ENCODE data around the gene MPG.
"Not testable (repeated sequence)": the region's sequence is repeated elsewhere in the genome, so short reads cannot be mapped to it uniquely, and the experiment has no call there.

Gene MPG

GRCh38 chr16:38941-39892 lies 38.8 kb upstream of the MPG start:
- Histone ChIP-seq H3K4me1 (ENCODE audit: control insufficient read depth in 1 of 2, insufficient read depth in 2 of 2, low read length in 2 of 2) (no peaks in the 10 kb centered on the region), H3K4me3 (ENCODE audit: low read depth in 1 of 2, low read length in 2 of 2) (no peak overlapping the region), H3K27ac (ENCODE audit: low read length) (no peak overlapping the region), H3K9me3 (ENCODE audit: control insufficient read depth in 1 of 2, low read length in 2 of 2) (no peaks in the 10 kb centered on the region), H3K27me3 (ENCODE audit: low read depth, low read length) (no peaks in the 10 kb centered on the region), H3K36me3 (ENCODE audit: control insufficient read depth in 1 of 2, insufficient read depth in 2 of 2, low read length in 2 of 2) (no peaks in the 10 kb centered on the region)

GRCh38 chr16:41439-42068 lies 36.5 kb upstream of the MPG start:
- H3K27ac ChIP-seq (ENCODE audit: low read length) = no peak overlapping the region
- no peaks in the 10 kb centered on the region for H3K9me3 ChIP-seq (ENCODE audit: control insufficient read depth in 1 of 2, low read length in 2 of 2)
- H3K27me3 ChIP-seq (ENCODE audit: low read depth, low read length) = no peaks in the 10 kb centered on the region
- H3K4me1 ChIP-seq (ENCODE audit: control insufficient read depth in 1 of 2, insufficient read depth in 2 of 2, low read length in 2 of 2) = no peaks in the 10 kb centered on the region
- H3K36me3 ChIP-seq (ENCODE audit: control insufficient read depth in 1 of 2, insufficient read depth in 2 of 2, low read length in 2 of 2) = peaks cover 8 to 10% of the 10 kb centered on the region in 2 donors
- H3K4me3 ChIP-seq (ENCODE audit: low read depth in 1 of 2, low read length in 2 of 2) = no peak overlapping the region

GRCh38 chr16:42069-42457 lies 36.0 kb upstream of the MPG start:
- no peaks in the 10 kb centered on the region for H3K9me3 ChIP-seq (ENCODE audit: control insufficient read depth in 1 of 2, low read length in 2 of 2)
- H3K27ac ChIP-seq (ENCODE audit: low read length) = no peak overlapping the region
- H3K36me3 ChIP-seq (ENCODE audit: control insufficient read depth in 1 of 2, insufficient read depth in 2 of 2, low read length in 2 of 2) = peaks cover 10 to 13% of the 10 kb centered on the region in 2 donors
- H3K4me3 ChIP-seq (ENCODE audit: low read depth in 1 of 2, low read length in 2 of 2) = no peak overlapping the region
- H3K27me3 ChIP-seq (ENCODE audit: low read depth, low read length) = no peaks in the 10 kb centered on the region
- no peaks in the 10 kb centered on the region for H3K4me1 ChIP-seq (ENCODE audit: control insufficient read depth in 1 of 2, insufficient read depth in 2 of 2, low read length in 2 of 2)

- Histone ChIP-seq H3K36me3 (ENCODE audit: control insufficient read depth in 1 of 2, insufficient read depth in 2 of 2, low read length in 2 of 2) (peaks cover 12 to 17% of the 10 kb centered on the region in 2 donors), H3K27me3 (ENCODE audit: low read depth, low read length) (no peaks in the 10 kb centered on the region), H3K4me3 (ENCODE audit: low read depth in 1 of 2, low read length in 2 of 2) (no peak overlapping the region), H3K9me3 (ENCODE audit: control insufficient read depth in 1 of 2, low read length in 2 of 2) (no peaks in the 10 kb centered on the region), H3K4me1 (ENCODE audit: control insufficient read depth in 1 of 2, insufficient read depth in 2 of 2, low read length in 2 of 2) (no peaks in the 10 kb centered on the region), H3K27ac (ENCODE audit: low read length) (no peak overlapping the region)
Measured at GRCh38 chr16:42691-43090, 35.3 kb upstream of the MPG start.

- Histone ChIP-seq H3K4me3 (ENCODE audit: low read depth in 1 of 2, low read length in 2 of 2) (no peak overlapping the region), H3K27me3 (ENCODE audit: low read depth, low read length) (no peaks in the 10 kb centered on the region), H3K9me3 (ENCODE audit: control insufficient read depth in 1 of 2, low read length in 2 of 2) (no peaks in the 10 kb centered on the region), H3K4me1 (ENCODE audit: control insufficient read depth in 1 of 2, insufficient read depth in 2 of 2, low read length in 2 of 2) (no peaks in the 10 kb centered on the region), H3K36me3 (ENCODE audit: control insufficient read depth in 1 of 2, insufficient read depth in 2 of 2, low read length in 2 of 2) (peaks cover 12 to 17% of the 10 kb centered on the region in 2 donors), H3K27ac (ENCODE audit: low read length) (no peak overlapping the region)
Measured at GRCh38 chr16:43294-43693, 34.7 kb upstream of the MPG start.

- Histone ChIP-seq H3K36me3 (ENCODE audit: control insufficient read depth in 1 of 2, insufficient read depth in 2 of 2, low read length in 2 of 2) (peaks cover 12 to 17% of the 10 kb centered on the region in 2 donors), H3K4me3 (ENCODE audit: low read depth in 1 of 2, low read length in 2 of 2) (no peak overlapping the region), H3K27me3 (ENCODE audit: low read depth, low read length) (no peaks in the 10 kb centered on the region), H3K4me1 (ENCODE audit: control insufficient read depth in 1 of 2, insufficient read depth in 2 of 2, low read length in 2 of 2) (no peaks in the 10 kb centered on the region), H3K9me3 (ENCODE audit: control insufficient read depth in 1 of 2, low read length in 2 of 2) (no peaks in the 10 kb centered on the region), H3K27ac (ENCODE audit: low read length) (no peak overlapping the region)
Measured at GRCh38 chr16:44655-45054, 33.4 kb upstream of the MPG start.

GRCh38 chr16:45454-45853 lies 32.6 kb upstream of the MPG start:
- H3K4me1 ChIP-seq (ENCODE audit: control insufficient read depth in 1 of 2, insufficient read depth in 2 of 2, low read length in 2 of 2) = no peaks in the 10 kb centered on the region
- H3K27me3 ChIP-seq (ENCODE audit: low read depth, low read length) = no peaks in the 10 kb centered on the region
- peaks cover 12 to 20% of the 10 kb centered on the region in 2 donors for H3K36me3 ChIP-seq (ENCODE audit: control insufficient read depth in 1 of 2, insufficient read depth in 2 of 2, low read length in 2 of 2)
- no peak overlapping the region for H3K4me3 ChIP-seq (ENCODE audit: low read depth in 1 of 2, low read length in 2 of 2)
- H3K9me3 ChIP-seq (ENCODE audit: control insufficient read depth in 1 of 2, low read length in 2 of 2) = no peaks in the 10 kb centered on the region
- H3K27ac ChIP-seq (ENCODE audit: low read length) = no peak overlapping the region

- H3K27ac ChIP-seq (ENCODE audit: low read length); H3K4me1 ChIP-seq (ENCODE audit: control insufficient read depth in 1 of 2, insufficient read depth in 2 of 2, low read length in 2 of 2); H3K27me3 ChIP-seq (ENCODE audit: low read depth, low read length); H3K9me3 ChIP-seq (ENCODE audit: control insufficient read depth in 1 of 2, low read length in 2 of 2); H3K4me3 ChIP-seq (ENCODE audit: low read depth in 1 of 2, low read length in 2 of 2): not testable (repeated sequence)
- peaks cover 12 to 21% of the 10 kb centered on the region in 2 donors for H3K36me3 ChIP-seq (ENCODE audit: control insufficient read depth in 1 of 2, insufficient read depth in 2 of 2, low read length in 2 of 2)
Measured at GRCh38 chr16:46510-46909, 31.5 kb upstream of the MPG start.

- H3K36me3 ChIP-seq (ENCODE audit: control insufficient read depth in 1 of 2, insufficient read depth in 2 of 2, low read length in 2 of 2) = peaks cover 12 to 21% of the 10 kb centered on the region in 2 donors
- no peaks in the 10 kb centered on the region for H3K9me3 ChIP-seq (ENCODE audit: control insufficient read depth in 1 of 2, low read length in 2 of 2)
- no peak overlapping the region for H3K4me3 ChIP-seq (ENCODE audit: low read depth in 1 of 2, low read length in 2 of 2)
Measured at GRCh38 chr16:47234-47633, 30.8 kb upstream of the MPG start.

GRCh38 chr16:50769-51591 lies 27.0 kb upstream of the MPG start:
- Histone ChIP-seq H3K4me1 (ENCODE audit: control insufficient read depth in 1 of 2, insufficient read depth in 2 of 2, low read length in 2 of 2) (peaks cover 0 to 12% of the 10 kb centered on the region in 2 donors), H3K36me3 (ENCODE audit: control insufficient read depth in 1 of 2, insufficient read depth in 2 of 2, low read length in 2 of 2) (peaks cover 4 to 22% of the 10 kb centered on the region in 2 donors), H3K9me3 (ENCODE audit: control insufficient read depth in 1 of 2, low read length in 2 of 2) (no peaks in the 10 kb centered on the region), H3K27me3 (ENCODE audit: low read depth, low read length) (no peaks in the 10 kb centered on the region), H3K4me3 (ENCODE audit: low read depth in 1 of 2, low read length in 2 of 2) (no peak overlapping the region), H3K27ac (ENCODE audit: low read length) (no peak overlapping the region)

More at GRCh38 chr16:47234-47633, 30.8 kb upstream of the MPG start:
- Histone ChIP-seq H3K27me3 (ENCODE audit: low read depth, low read length) (no peaks in the 10 kb centered on the region), H3K27ac (ENCODE audit: low read length) (no peak overlapping the region), H3K4me1 (ENCODE audit: control insufficient read depth in 1 of 2, insufficient read depth in 2 of 2, low read length in 2 of 2) (peaks cover 0 to 3% of the 10 kb centered on the region in 2 donors)
